A673 (cell line): ENCODE measurements around the gene ADA. TPM values are rescaled to one million over a fixed set of nuclear protein-coding genes. Genes with fewer than 3 reads are reported as not detected.

Experiments
- BruUV-seq: library from RNA; stranded (reverse); fragments of 400-500 nt; replicated peaks from 2 replicates; lab custom pipeline; 2021; lab: Mats Ljungman, UMichigan
- CTCF ChIA-PET: fragments of 300-600 bp; sonication (Branson Sonifier 250); formaldehyde crosslinking; loops from one replicate; lab custom pipeline; 2022; ENCODE audit warnings: antibody characterized with exemption; lab: Charles Lee
- POLR2A ChIA-PET: fragments of 300-600 bp; sonication (Branson Sonifier 250); formaldehyde crosslinking; loops from one replicate; lab custom pipeline; 2022; ENCODE audit warnings: antibody characterized with exemption; ENCODE audit not compliant: low non-redundant PET; lab: Charles Lee
- DNase-seq: peaks from one replicate; pipeline ENCODE4 v3.0.0-alpha.2; 2015; ENCODE audit warnings: low spot score
- H3K27ac ChIP-seq: fragments of 200-600 bp; sonication (generic); 2 replicates; pipeline ENCODE4 v1.5.1; 2016; ENCODE audit warnings: mixed run types, low read depth, mild to moderate bottlenecking, mixed read lengths, antibody characterized with exemption, low read length; ENCODE audit not compliant: poor library complexity, severe bottlenecking
- H3K27me3 ChIP-seq: fragments of 200-600 bp; sonication (generic); replicated peaks from 2 replicates; pipeline ENCODE4 v1.6.1; 2017; ENCODE audit warnings: mixed run types, low read depth, mild to moderate bottlenecking, mixed read lengths, antibody characterized with exemption, low read length; ENCODE audit not compliant: insufficient read depth, poor library complexity
- H3K36me3 ChIP-seq: fragments of 200-600 bp; sonication (generic); 2 replicates; pipeline ENCODE4 v1.6.1; 2016; ENCODE audit warnings: mixed run types, mild to moderate bottlenecking, mixed read lengths, antibody characterized with exemption, low read length; ENCODE audit not compliant: insufficient read depth, poor library complexity, severe bottlenecking
- H3K4me1 ChIP-seq: fragments of 200-600 bp; sonication (generic); 2 replicates; pipeline ENCODE4 v1.6.1; 2017; ENCODE audit warnings: mixed run types, mild to moderate bottlenecking, mixed read lengths, antibody characterized with exemption, low read length; ENCODE audit not compliant: insufficient read depth, poor library complexity, severe bottlenecking
- H3K4me3 ChIP-seq: fragments of 200-600 bp; sonication (generic); 2 replicates; pipeline ENCODE4 v1.5.1; 2016; ENCODE audit warnings: low read depth, mixed run types, mild to moderate bottlenecking, mixed read lengths, low read length; ENCODE audit not compliant: poor library complexity, severe bottlenecking
- H3K9me3 ChIP-seq: fragments of 200-600 bp; sonication (generic); 2 replicates; pipeline ENCODE4 v1.6.1; 2016; ENCODE audit warnings: mixed run types, low read depth, mild to moderate bottlenecking, mixed read lengths, antibody characterized with exemption, low read length; ENCODE audit not compliant: poor library complexity, severe bottlenecking
- EZH2 ChIP-seq: fragments of 200-600 bp; sonication (generic); IDR thresholded peaks from 2 replicates; pipeline ENCODE4 v1.6.1; 2017; ENCODE audit warnings: borderline replicate concordance, low read depth, mild to moderate bottlenecking, mixed read lengths, antibody characterized with exemption, low read length; ENCODE audit not compliant: poor library complexity, severe bottlenecking
- intact Hi-C: fragments of 100-400 bp; cut with micrococcal nuclease; formaldehyde crosslinking; loops from one replicate; pipeline ENCODE4 v1.10.0; 2022; ENCODE audit not compliant: unreplicated experiment
- total RNA-seq: library from RNA; stranded (reverse); gene quantifications from 2 replicates; pipeline ENCODE4 v1.2.3, GENCODE V29; 2021
- TF ChIP-seq, protein P1 (sequence below): fragments of 300-800, 200-600 bp; sonication (generic); conservative IDR thresholded peaks from 2 replicates; pipeline ENCODE4 v1.5.1; 2017; ENCODE audit warnings: low read depth, mild to moderate bottlenecking, antibody characterized with exemption, low read length, moderate library complexity, mixed read lengths

Gene ADA
- total RNA-seq, 1 experiment from 2014 or later = 19.3 TPM

DNA sequence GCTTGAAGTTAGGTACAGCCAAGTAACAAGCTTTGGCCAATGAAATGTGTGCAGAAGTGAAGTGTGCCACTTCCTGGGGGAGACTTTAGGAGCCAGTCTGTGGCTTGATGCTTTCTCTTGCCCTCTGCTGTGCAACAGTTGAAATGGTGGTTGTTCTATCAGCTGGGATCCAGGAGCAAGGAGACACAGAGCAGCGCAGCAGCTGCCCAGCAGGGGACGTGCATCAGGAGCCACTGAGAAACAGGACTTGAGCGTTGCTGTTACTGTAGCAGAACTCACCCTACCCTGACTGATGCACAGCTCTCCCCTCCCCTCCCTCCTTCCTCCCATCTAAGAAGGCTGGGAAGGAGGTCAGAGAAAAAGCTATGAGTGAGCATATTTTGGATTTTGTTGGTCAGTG, 44.8 kb upstream of the ADA start:
- POLR2A ChIA-PET = no interaction called here
- no peaks in the 10 kb centered on the region for H3K36me3 ChIP-seq
- CTCF ChIA-PET = interaction anchor here (0.6 kb wide), 1 partner anchor 151 kb away, joined by 6 read pairs; no protein-coding TSS in a partner anchor
- no peaks in the 10 kb centered on the region for H3K27me3 ChIP-seq
- BruUV-seq = no TSS peak
- no peak overlapping the region for H3K27ac ChIP-seq
- no peak for TF ChIP-seq EZH2
- TF ChIP-seq, protein P1, sequence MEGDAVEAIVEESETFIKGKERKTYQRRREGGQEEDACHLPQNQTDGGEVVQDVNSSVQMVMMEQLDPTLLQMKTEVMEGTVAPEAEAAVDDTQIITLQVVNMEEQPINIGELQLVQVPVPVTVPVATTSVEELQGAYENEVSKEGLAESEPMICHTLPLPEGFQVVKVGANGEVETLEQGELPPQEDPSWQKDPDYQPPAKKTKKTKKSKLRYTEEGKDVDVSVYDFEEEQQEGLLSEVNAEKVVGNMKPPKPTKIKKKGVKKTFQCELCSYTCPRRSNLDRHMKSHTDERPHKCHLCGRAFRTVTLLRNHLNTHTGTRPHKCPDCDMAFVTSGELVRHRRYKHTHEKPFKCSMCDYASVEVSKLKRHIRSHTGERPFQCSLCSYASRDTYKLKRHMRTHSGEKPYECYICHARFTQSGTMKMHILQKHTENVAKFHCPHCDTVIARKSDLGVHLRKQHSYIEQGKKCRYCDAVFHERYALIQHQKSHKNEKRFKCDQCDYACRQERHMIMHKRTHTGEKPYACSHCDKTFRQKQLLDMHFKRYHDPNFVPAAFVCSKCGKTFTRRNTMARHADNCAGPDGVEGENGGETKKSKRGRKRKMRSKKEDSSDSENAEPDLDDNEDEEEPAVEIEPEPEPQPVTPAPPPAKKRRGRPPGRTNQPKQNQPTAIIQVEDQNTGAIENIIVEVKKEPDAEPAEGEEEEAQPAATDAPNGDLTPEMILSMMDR = no peak; the same call in 1 of the 2 replicates
- H3K4me1 ChIP-seq = peaks cover 6% of the 10 kb centered on the region
- no peak overlapping the region for H3K4me3 ChIP-seq
- no peaks in the 10 kb centered on the region for H3K9me3 ChIP-seq
- peak; percentile 28 for DNase-seq
- intact Hi-C loops = no loop called here

DNA sequence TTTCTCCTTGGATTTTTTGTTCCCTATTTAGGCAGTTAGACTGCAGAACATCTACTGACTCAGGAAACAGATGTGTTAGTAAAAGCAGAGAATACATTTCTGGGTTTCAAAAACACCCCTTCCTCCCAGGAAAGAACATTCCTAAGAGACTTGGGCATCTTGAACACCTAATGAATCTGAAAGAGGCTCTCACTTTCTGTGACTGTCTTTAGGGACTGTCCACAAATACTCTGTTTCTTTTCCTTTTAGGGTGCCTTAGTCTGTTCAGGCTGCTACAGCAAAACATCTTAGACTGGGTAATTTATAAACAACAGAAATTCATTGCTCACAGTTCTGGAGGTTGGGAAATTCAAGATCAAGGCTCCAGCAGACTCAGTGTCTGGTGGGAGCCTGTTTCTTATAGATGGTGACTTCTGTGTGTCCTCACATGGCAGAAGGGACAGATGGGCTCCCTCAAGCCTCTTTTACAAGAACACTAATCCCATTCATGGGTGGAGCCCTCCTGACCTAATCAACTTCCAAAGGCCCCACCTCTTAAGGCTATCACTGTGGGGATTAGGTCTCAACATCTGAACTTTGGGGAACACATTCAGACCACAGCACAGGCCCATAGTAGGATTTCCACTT, 44.3 kb upstream of the ADA start:
- no peaks in the 10 kb centered on the region for H3K27me3 ChIP-seq
- intact Hi-C loops = no loop called here
- no peaks in the 10 kb centered on the region for H3K36me3 ChIP-seq
- no TSS peak for BruUV-seq
- no peak overlapping the region for H3K4me3 ChIP-seq
- POLR2A ChIA-PET = no interaction called here
- H3K4me1 ChIP-seq = peaks cover under 1% of the 10 kb centered on the region
- CTCF ChIA-PET = no interaction called here
- H3K27ac ChIP-seq = no peak overlapping the region
- DNase-seq = no peak
- TF ChIP-seq, protein P1 = no peak
- TF ChIP-seq EZH2 = no peak
- H3K9me3 ChIP-seq = no peaks in the 10 kb centered on the region

DNA sequence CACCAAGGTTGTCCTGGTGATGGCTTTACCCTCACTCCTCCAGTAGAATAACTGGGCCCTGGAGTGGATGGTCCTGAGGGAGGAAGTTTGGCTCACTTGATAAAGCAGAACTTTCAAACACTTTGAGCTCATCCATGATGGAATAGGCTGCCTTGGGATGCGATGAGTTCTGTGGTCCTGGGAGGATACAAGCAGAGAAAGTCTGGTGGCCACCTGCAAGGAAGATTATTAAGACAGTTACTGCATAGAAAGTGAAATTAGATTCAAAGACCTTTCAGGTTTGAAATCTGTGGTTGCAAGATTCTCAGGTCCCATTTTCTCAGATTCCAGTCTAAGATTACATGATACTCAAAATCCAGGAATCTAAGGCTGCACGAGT, 43.8 kb upstream of the ADA start:
- CTCF ChIA-PET = no interaction called here
- no peak for TF ChIP-seq EZH2
- TF ChIP-seq, protein P1 = no peak
- H3K27ac ChIP-seq = no peak overlapping the region
- H3K4me3 ChIP-seq = no peak overlapping the region
- intact Hi-C loops = no loop called here
- DNase-seq = no peak
- no peaks in the 10 kb centered on the region for H3K4me1 ChIP-seq
- H3K36me3 ChIP-seq = no peaks in the 10 kb centered on the region
- no peaks in the 10 kb centered on the region for H3K27me3 ChIP-seq
- BruUV-seq = no TSS peak
- H3K9me3 ChIP-seq = no peaks in the 10 kb centered on the region
- POLR2A ChIA-PET = no interaction called here
